ENCODE data around the gene MXRA5. TPM values are rescaled to one million over a fixed set of nuclear protein-coding genes. Genes with fewer than 3 reads are reported as not detected.

Gene MXRA5
- not detected in 2 replicates for total RNA-seq (2014; rRNA removed)
- not detected for Bru-seq, nascent RNA
- BruChase-seq, experiment 1, labeled RNA remaining after a 6-hour chase: not detected
- BruChase-seq, experiment 2, labeled RNA remaining after a 2-hour chase: not detected
- long read RNA-seq: 0 reads

- intact Hi-C loops (cut with micrococcal nuclease): no loop called here
- H3K9me3 ChIP-seq (ENCODE audit: low read length): no peaks in the 10 kb centered on the region
- no peak within 1 kb of the TSS for H3K9ac ChIP-seq (ENCODE audit: low read length)
- TF ChIP-seq CTCF (conservative IDR thresholded peaks at IDR 0.05; ENCODE audit: low read depth, low read length) (no peak), EZH2 (IDR thresholded peaks at IDR 0.05; ENCODE audit: low read length, unreplicated experiment) (no peak), EZH2phosphoT487 (IDR thresholded peaks at IDR 0.05; ENCODE audit: borderline replicate concordance, low read length) (no peak)
- CTCF ChIA-PET: no interaction called here
- no peak within 1 kb of the TSS for H2AFZ ChIP-seq (ENCODE audit: low read length)
- H3K36me3 ChIP-seq (ENCODE audit: low read depth, low read length): no peaks in the 10 kb centered on the region
- no peaks in the 10 kb centered on the region for H3K9me2 ChIP-seq (replicated peaks; ENCODE audit: low read length)
- no peak within 1 kb of the TSS for H3K27ac ChIP-seq (ENCODE audit: low read length)
- no peaks in the 10 kb centered on the region for H3K4me1 ChIP-seq (ENCODE audit: insufficient read depth, low read length)
- POLR2A ChIA-PET (ENCODE audit: unreplicated experiment): no interaction called here
- H3K4me2 ChIP-seq (ENCODE audit: low read length): no peak within 1 kb of the TSS
- no peak within 1 kb of the TSS for H3K4me3 ChIP-seq (ENCODE audit: low read length)
- H4K20me1 ChIP-seq (ENCODE audit: low read length): no peaks in the 10 kb centered on the region
- BruUV-seq (replicated peaks): no TSS peak
- H3K79me2 ChIP-seq (ENCODE audit: low read length): no peaks in the 10 kb centered on the region
- ATAC-seq: no peak
- H3K27me3 ChIP-seq (ENCODE audit: low read length): peaks cover 30% of the 10 kb centered on the region; the same call in 1 of the 2 replicates
- H3F3A ChIP-seq (ENCODE audit: low read length, unreplicated experiment): no peaks in the 10 kb centered on the region
- DNase-seq: no peak
These were observed at the start of gene MXRA5 for GRCh38 chrX:3346501-3347259. TSS of gene MXRA5 (minus strand) at chrX:3346652. CDS start at chrX:3343833, 2,819 bp downstream.

GRCh38 chrX:3393581-3394111 lies 47.2 kb upstream of the MXRA5 start:
- CTCF ChIA-PET: no interaction called here

More at GRCh38 chrX:3393581-3394111, 47.2 kb upstream of the MXRA5 start:
- Histone ChIP-seq H2AFZ (ENCODE audit: low read length) (no peak overlapping the region), H3K79me2 (ENCODE audit: low read length) (no peaks in the 10 kb centered on the region), H3K4me1 (ENCODE audit: insufficient read depth, low read length) (no peaks in the 10 kb centered on the region), H4K20me1 (ENCODE audit: low read length) (no peaks in the 10 kb centered on the region), H3K36me3 (ENCODE audit: low read depth, low read length) (no peaks in the 10 kb centered on the region), H3K9me3 (ENCODE audit: low read length) (no peaks in the 10 kb centered on the region), H3K27me3 (ENCODE audit: low read length) (no peaks in the 10 kb centered on the region; the same call in 1 of the 2 replicates), H3K4me3 (ENCODE audit: low read length) (no peak overlapping the region), H3K9me2 (replicated peaks; ENCODE audit: low read length) (no peaks in the 10 kb centered on the region), H3F3A (ENCODE audit: low read length, unreplicated experiment) (no peaks in the 10 kb centered on the region), H3K9ac (ENCODE audit: low read length) (no peak overlapping the region), H3K27ac (ENCODE audit: low read length) (no peak overlapping the region), H3K4me2 (ENCODE audit: low read length) (no peak overlapping the region)
- DNase-seq: no peak
- POLR2A ChIA-PET (ENCODE audit: unreplicated experiment): no interaction called here
- TF ChIP-seq CTCF (conservative IDR thresholded peaks at IDR 0.05; ENCODE audit: low read depth, low read length): no peak
- TF ChIP-seq EZH2phosphoT487 (IDR thresholded peaks at IDR 0.05; ENCODE audit: borderline replicate concordance, low read length): no peak
- no peak for TF ChIP-seq EZH2 (IDR thresholded peaks at IDR 0.05; ENCODE audit: low read length, unreplicated experiment)
- intact Hi-C loops (cut with micrococcal nuclease): no loop called here
- no TSS peak for BruUV-seq (replicated peaks)
- ATAC-seq: no peak
